NCI-H1436 treated with DMSO at 0.1 percent for 48 hours (cell line): Measurements from ENCODE around the gene TPR.
"Not testable (repeated sequence)": the region's sequence is repeated elsewhere in the genome, so short reads cannot be mapped to it uniquely, and the experiment has no call there.

ENCODE experiments used
- DNase-seq: peaks from one replicate; lab custom pipeline; 2025; lab: John Stamatoyannopoulos, UW

TPR gene

GRCh38 chr1:186375152-186375928, at the start of gene TPR, which contains the start of gene ODR4:
Gene TPR (minus strand): TSS chr1:186375253. CDS start chr1:186375028, 225 bp downstream.
Gene ODR4 (plus strand): TSS chr1:186375838. CDS start chr1:186379786, 3,948 bp downstream.
- DNase-seq, result peak; percentile 95

GRCh38 chr1:186424539-186424938, 49.5 kb upstream of the TPR start:
- no peak for DNase-seq

- no peak for DNase-seq
Observed at GRCh38 chr1:186421446-186421845, 46.4 kb upstream of the TPR start.

- no peak for DNase-seq
Observed at GRCh38 chr1:186420923-186421322, 45.9 kb upstream of the TPR start.

- no peak for DNase-seq
Observed at GRCh38 chr1:186420311-186420710, 45.3 kb upstream of the TPR start.

GRCh38 chr1:186418503-186418902, 43.5 kb upstream of the TPR start:
- DNase-seq, result no peak

GRCh38 chr1:186413319-186413718, 38.3 kb upstream of the TPR start:
- no peak for DNase-seq

- no peak for DNase-seq
Observed at GRCh38 chr1:186409091-186409490, 34.0 kb upstream of the TPR start.

- DNase-seq, result no peak
Observed at GRCh38 chr1:186404454-186405051, 29.5 kb upstream of the TPR start.

GRCh38 chr1:186403632-186404031, 28.6 kb upstream of the TPR start:
- DNase-seq, result no peak

- not testable (repeated sequence) for DNase-seq
Observed at GRCh38 chr1:186401446-186401845, 26.4 kb upstream of the TPR start.

GRCh38 chr1:186392711-186393110, 17.7 kb upstream of the TPR start:
- not testable (repeated sequence) for DNase-seq

GRCh38 chr1:186391841-186392240, 16.8 kb upstream of the TPR start:
- DNase-seq, result no peak

GRCh38 chr1:186390925-186391324, 15.9 kb upstream of the TPR start:
- DNase-seq, result no peak

- DNase-seq, result no peak
Observed at GRCh38 chr1:186386725-186387383, 11.8 kb upstream of the TPR start.

- no peak for DNase-seq
Observed at GRCh38 chr1:186375929-186376319, 871 bp upstream of the TPR start.

GRCh38 chr1:186374303-186375151, 526 bp downstream of the TPR start:
- DNase-seq, result no peak

- not testable (repeated sequence) for DNase-seq
Observed at GRCh38 chr1:186347837-186348691, 27.0 kb downstream of the TPR start.

GRCh38 chr1:186340772-186341171, 34.3 kb downstream of the TPR start:
- no peak for DNase-seq

GRCh38 chr1:186337554-186337953, 37.5 kb downstream of the TPR start:
- no peak for DNase-seq

GRCh38 chr1:186330758-186331157, 44.3 kb downstream of the TPR start:
- DNase-seq, result no peak
